ENCODE results near the gene BRICD5. TPM values are rescaled to one million over a fixed set of nuclear protein-coding genes. Genes with fewer than 3 reads are reported as not detected.

The BRICD5 gene
- total and polyA plus RNA-seq, 2 of the 13 experiments (the other 11 are each of a cell fraction or from before 2014, with no cell fraction given) = 1.6 to 5.8 TPM

- no peak for TF ChIP-seq FOXO4 (CRISPR knock-in tag; conservative IDR thresholded peaks at IDR 0.05)
- peak; percentile 43 for TF ChIP-seq ZBTB14 (CRISPR knock-in tag; IDR thresholded peaks at IDR 0.05)
- no peak for TF ChIP-seq RNF219 (CRISPR knock-in tag; IDR thresholded peaks at IDR 0.05)
- no peak for TF ChIP-seq CBX2 (IDR thresholded peaks at IDR 0.05; ENCODE audit: low read depth, low read length)
- TF ChIP-seq CBX2 (CRISPR knock-in tag; IDR thresholded peaks at IDR 0.05; ENCODE audit: low read depth) = no peak
- TF ChIP-seq CENPBD1 (CRISPR knock-in tag; IDR thresholded peaks at IDR 0.05; ENCODE audit: borderline replicate concordance, low read depth) = no peak; the same call in 1 of the 2 replicates
- TF ChIP-seq ZNF18 (CRISPR knock-in tag; IDR thresholded peaks at IDR 0.05; ENCODE audit: insufficient replicate concordance) = peak; percentile 58
- no peak for TF ChIP-seq ZNF629 (CRISPR knock-in tag; conservative IDR thresholded peaks at IDR 0.05)
- TF ChIP-seq ATF6 (CRISPR knock-in tag; conservative IDR thresholded peaks at IDR 0.05) = no peak
- TF ChIP-seq EZH2 (conservative IDR thresholded peaks at IDR 0.05; ENCODE audit: low read depth, low read length) = no peak
- TF ChIP-seq HCFC1 (IDR thresholded peaks at IDR 0.05; ENCODE audit: low read depth, low read length) = peak; percentile 63
- no peak for TF ChIP-seq PAWR (CRISPR knock-in tag; IDR thresholded peaks at IDR 0.05; ENCODE audit: borderline replicate concordance)
- TF ChIP-seq ZNF616 (CRISPR knock-in tag; IDR thresholded peaks at IDR 0.05; ENCODE audit: low read depth) = peak; percentile 37; the same call in 1 of the 2 replicates
- TF ChIP-seq YY1 (IDR thresholded peaks at IDR 0.05; ENCODE audit: insufficient read depth, insufficient replicate concordance, low read depth, low read length) = peak; percentile 93
- no peak for TF ChIP-seq SNAI1 (CRISPR knock-in tag; IDR thresholded peaks at IDR 0.05; ENCODE audit: borderline replicate concordance)
- TF ChIP-seq RNF2 (conservative IDR thresholded peaks at IDR 0.05; ENCODE audit: low read depth) = no peak
- TF ChIP-seq ZNF776 (CRISPR knock-in tag; IDR thresholded peaks at IDR 0.05) = peak; percentile 88; the same call in 1 of the 2 replicates
- no peak for TF ChIP-seq ZSCAN30 (CRISPR knock-in tag; IDR thresholded peaks at IDR 0.05)
- peak; percentile 38; the same call in 1 of the 2 replicates for TF ChIP-seq BCL6 (CRISPR knock-in tag; IDR thresholded peaks at IDR 0.05)
- TF ChIP-seq HOXD1 (CRISPR knock-in tag; IDR thresholded peaks at IDR 0.05) = peak; percentile 92
- TF ChIP-seq SMC3 (IDR thresholded peaks at IDR 0.05; ENCODE audit: low read length) = no peak
These were observed 12.7 kb upstream of the BRICD5 start, which contains the start of gene E4F1 (continued) for GRCh38 chr16:2223221-2223941.
